AG04450 (cell line): ENCODE measurements around the gene OPCML. TPM values are rescaled to one million over a fixed set of nuclear protein-coding genes. Genes with fewer than 3 reads are reported as not detected.

Source experiments
- CTCF ChIA-PET: fragments of 300-600, 350-600 bp; formaldehyde crosslinking; extraction: SDS; loops from one replicate; lab custom pipeline; 2022; ENCODE audit warnings: antibody characterized with exemption, inconsistent platforms; lab: Charles Lee
- POLR2A ChIA-PET: fragments of 350-600 bp; formaldehyde crosslinking; extraction: SDS; loops from one replicate; lab custom pipeline; 2021; ENCODE audit warnings: antibody characterized with exemption, inconsistent platforms; lab: Yijun Ruan, JAX
- DNase-seq: peaks from one replicate; pipeline ENCODE4 v3.0.0-alpha.2; 2011; ENCODE audit warnings: low read depth, low spot score
- H3K27ac ChIP-seq: one replicate; pipeline ENCODE4 v1.5.1; 2012; ENCODE audit warnings: low read depth, low read length, control low read depth
- H3K27me3 ChIP-seq: one replicate; pipeline ENCODE4 v1.6.0; 2012; ENCODE audit warnings: low read length; ENCODE audit not compliant: control insufficient read depth, insufficient read depth
- H3K4me3 ChIP-seq: 2 replicates; pipeline ENCODE4 v1.5.1; 2011; ENCODE audit warnings: mild to moderate bottlenecking, low read depth, low read length, control low read depth
- H3K9me3 ChIP-seq: 2 replicates; pipeline ENCODE4 v1.5.1; 2012; ENCODE audit warnings: low read length; ENCODE audit not compliant: control insufficient read depth, insufficient read depth
- CTCF ChIP-seq: IDR thresholded peaks from 2 replicates; pipeline ENCODE4 v1.5.1; 2011; ENCODE audit warnings: low read depth, low read length, control low read depth, inconsistent platforms
- polyA plus RNA-seq: library from polyadenylated mRNA; depleted of rRNA; stranded (reverse); fragments of >200 nt; gene quantifications from 2 replicates; pipeline ENCODE4 v1.2.3, GENCODE V29; 2011

Gene OPCML
- polyA plus RNA-seq, 1 experiment, result 1.1 TPM

DNA sequence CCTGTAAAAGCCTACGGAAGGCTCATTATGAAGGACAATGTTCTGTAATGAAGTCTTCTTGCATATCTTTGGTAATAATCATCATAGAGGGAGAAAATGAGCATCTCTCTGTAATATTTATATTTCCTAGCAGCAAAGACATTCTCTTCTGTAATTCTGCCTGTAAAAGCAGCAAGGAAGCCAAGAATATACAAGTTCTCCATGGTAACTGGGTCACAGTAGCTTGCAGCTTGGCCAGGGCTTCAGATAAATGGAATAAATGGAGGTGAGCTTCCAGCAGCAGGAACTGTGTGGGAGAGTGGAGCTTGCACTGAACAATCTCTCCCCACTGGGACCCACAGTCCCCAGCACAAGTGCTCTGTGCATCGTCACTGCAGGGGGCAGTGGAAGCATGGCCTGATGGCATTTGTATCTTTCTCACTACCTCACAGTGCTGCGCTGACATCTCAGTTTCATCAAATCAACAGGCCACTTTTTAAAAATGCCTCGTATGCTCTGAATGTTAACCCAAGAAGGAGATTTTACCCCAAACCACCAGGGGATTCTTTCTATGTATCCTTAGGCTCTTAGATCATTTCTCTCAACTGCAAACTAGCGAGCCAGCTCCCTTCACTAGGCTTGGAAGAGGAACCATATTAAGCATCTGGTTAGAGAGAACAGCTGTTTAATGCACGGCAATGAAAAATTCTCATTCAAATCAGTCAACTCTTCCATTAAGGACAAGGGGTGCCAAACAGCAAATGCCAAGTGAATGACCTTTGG is 1059.7 kb downstream of the OPCML start:
- H3K9me3 ChIP-seq, result no peaks in the 10 kb centered on the region
- no peak for DNase-seq
- no peak overlapping the region for H3K27ac ChIP-seq
- H3K27me3 ChIP-seq, result no peaks in the 10 kb centered on the region
- ChIA-PET POLR2A (no interaction called here), CTCF (interaction anchor here (1.8 kb wide), 1 partner anchor 468 kb away, joined by 6 read pairs; no protein-coding TSS in a partner anchor)
- H3K4me3 ChIP-seq, result no peak overlapping the region
- no peak for TF ChIP-seq CTCF

DNA sequence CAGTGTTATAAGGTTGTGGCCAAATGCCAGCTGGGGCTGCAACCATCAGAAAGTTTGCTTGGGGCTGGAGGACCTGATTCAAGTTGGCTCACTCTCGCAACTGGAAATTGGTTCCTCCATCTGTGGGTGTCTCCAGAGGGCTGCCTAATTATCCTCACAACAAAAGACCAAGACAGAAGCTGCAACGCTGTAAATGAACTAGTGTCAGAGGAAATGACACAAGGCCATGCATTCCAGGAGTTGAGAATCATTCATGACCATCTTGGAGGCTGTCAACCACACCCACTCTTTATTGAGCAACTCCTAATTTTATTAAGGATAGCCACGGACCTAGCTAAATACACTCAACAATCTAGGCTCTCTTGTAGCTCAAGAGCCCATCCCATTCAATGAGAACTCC is 1060.8 kb downstream of the OPCML start:
- Histone ChIP-seq H3K9me3 (no peaks in the 10 kb centered on the region), H3K27me3 (no peaks in the 10 kb centered on the region), H3K4me3 (no peak overlapping the region), H3K27ac (no peak overlapping the region)
- no peak for TF ChIP-seq CTCF
- no peak for DNase-seq
- ChIA-PET POLR2A (no interaction called here), CTCF (interaction anchor here (1.8 kb wide), 1 partner anchor 469 kb away, joined by 6 read pairs; no protein-coding TSS in a partner anchor)

DNA sequence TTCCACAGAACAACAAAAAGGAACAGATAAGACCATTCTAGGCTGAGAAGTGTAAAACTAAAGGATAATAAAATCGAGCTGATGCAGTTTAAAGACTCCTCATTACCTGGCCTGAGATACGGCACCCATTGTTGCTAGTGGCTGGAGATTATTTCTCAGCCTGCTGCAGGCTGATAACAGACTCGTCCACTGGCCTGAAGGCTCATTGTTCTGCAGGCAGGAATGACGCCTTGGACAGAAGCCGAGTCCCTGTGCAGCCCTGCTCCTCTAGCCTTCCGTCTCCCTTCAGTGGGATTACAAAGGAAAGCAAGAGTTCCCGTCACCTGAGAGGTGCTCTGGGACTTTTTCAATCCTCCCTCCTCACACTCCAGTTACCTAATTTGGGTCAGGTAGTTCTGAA is 1065.3 kb downstream of the OPCML start:
- Histone ChIP-seq H3K27ac (no peak overlapping the region), H3K9me3 (no peaks in the 10 kb centered on the region), H3K27me3 (no peaks in the 10 kb centered on the region), H3K4me3 (no peak overlapping the region)
- no peak for TF ChIP-seq CTCF
- no peak for DNase-seq
- ChIA-PET POLR2A (no interaction called here), CTCF (no interaction called here)

DNA sequence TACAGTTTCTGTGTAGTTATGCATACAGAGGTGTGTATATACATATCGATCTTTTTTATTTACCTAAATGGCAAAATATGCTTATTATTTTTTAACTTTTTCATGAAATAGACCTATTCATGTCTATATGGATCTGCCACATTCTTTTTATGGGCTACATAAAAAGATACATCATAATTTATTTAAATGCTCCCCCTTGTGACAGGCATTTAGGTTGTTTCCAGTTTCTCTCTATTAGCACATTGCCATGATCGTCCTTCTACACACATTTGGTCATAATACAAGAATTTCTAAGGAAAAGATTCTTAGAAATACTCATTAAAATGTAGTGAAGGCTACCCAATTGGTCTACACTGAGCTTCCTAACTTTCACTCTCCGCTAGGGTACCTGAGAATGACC is 1067.4 kb downstream of the OPCML start:
- no peak for TF ChIP-seq CTCF
- Histone ChIP-seq H3K4me3 (no peak overlapping the region), H3K27me3 (no peaks in the 10 kb centered on the region), H3K27ac (no peak overlapping the region), H3K9me3 (no peaks in the 10 kb centered on the region)
- ChIA-PET POLR2A (no interaction called here), CTCF (interaction anchor here (2.5 kb wide), 1 partner anchor 476 kb away, joined by 11 read pairs; no protein-coding TSS in a partner anchor)
- DNase-seq, result no peak

DNA sequence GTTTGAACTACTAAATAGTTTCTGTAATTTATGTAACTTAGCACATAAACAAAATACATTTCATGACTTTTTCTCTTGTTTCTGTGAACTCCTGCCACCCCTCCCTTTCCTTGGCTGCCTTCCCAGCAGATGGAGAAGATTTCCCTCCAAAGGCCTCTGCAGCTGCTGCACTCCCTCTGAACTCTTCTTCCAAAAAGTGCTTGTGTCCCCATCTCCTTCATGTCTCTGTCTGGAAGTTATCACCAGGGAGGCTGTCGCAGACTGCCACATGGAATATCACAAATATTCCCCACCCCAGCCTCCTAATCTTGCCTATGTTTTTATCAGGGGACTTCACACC is 1068.3 kb downstream of the OPCML start:
- CTCF ChIA-PET, result interaction anchor here (0.6 to 2.5 kb wide), 2 partner anchors 475 to 477 kb away, joined by 3 to 11 read pairs; no protein-coding TSS in a partner anchor
- Histone ChIP-seq H3K4me3 (no peak overlapping the region), H3K9me3 (no peaks in the 10 kb centered on the region), H3K27me3 (no peaks in the 10 kb centered on the region), H3K27ac (no peak overlapping the region)
- POLR2A ChIA-PET, result no interaction called here
- no peak for DNase-seq
- TF ChIP-seq CTCF, result no peak
